Measurements from ENCODE around the gene PLXNA4.

Gene PLXNA4

GRCh38 chr7:132345543-132346129, 230.6 kb downstream of the PLXNA4 start:
- no peak for DNase-seq

GRCh38 chr7:132345030-132345429, 231.2 kb downstream of the PLXNA4 start:
- DNase-seq, result no peak

GRCh38 chr7:132343199-132343598, 233.1 kb downstream of the PLXNA4 start:
- no peak for DNase-seq

- DNase-seq, result no peak
Observed at GRCh38 chr7:132337450-132338080, 238.7 kb downstream of the PLXNA4 start.

- DNase-seq, result no peak
Observed at GRCh38 chr7:132336797-132337196, 239.5 kb downstream of the PLXNA4 start.

- DNase-seq, result no peak
Observed at GRCh38 chr7:132333301-132333700, 243.0 kb downstream of the PLXNA4 start.

- no peak for DNase-seq
Observed at GRCh38 chr7:132328760-132329159, 247.5 kb downstream of the PLXNA4 start.

- DNase-seq, result no peak
Observed at GRCh38 chr7:132328047-132328620, 248.1 kb downstream of the PLXNA4 start.

- no peak for DNase-seq
Observed at GRCh38 chr7:132326878-132327589, 249.2 kb downstream of the PLXNA4 start.

GRCh38 chr7:132322970-132323369, 253.3 kb downstream of the PLXNA4 start:
- no peak for DNase-seq

- no peak for DNase-seq
Observed at GRCh38 chr7:132321387-132321786, 254.9 kb downstream of the PLXNA4 start.

GRCh38 chr7:132319481-132319880, 256.8 kb downstream of the PLXNA4 start:
- no peak for DNase-seq

GRCh38 chr7:132318352-132319318, 257.6 kb downstream of the PLXNA4 start:
- DNase-seq, result peak; percentile 62

- DNase-seq, result no peak
Observed at GRCh38 chr7:132317701-132318351, 258.4 kb downstream of the PLXNA4 start.

GRCh38 chr7:132312531-132313055, 263.7 kb downstream of the PLXNA4 start:
- no peak for DNase-seq

GRCh38 chr7:132311733-132312132, 264.5 kb downstream of the PLXNA4 start:
- no peak for DNase-seq

- DNase-seq, result no peak
Observed at GRCh38 chr7:132309102-132309805, 267.0 kb downstream of the PLXNA4 start.

- DNase-seq, result no peak
Observed at GRCh38 chr7:132307465-132307864, 268.8 kb downstream of the PLXNA4 start.

- no peak for DNase-seq
Observed at GRCh38 chr7:132300599-132301277, 275.5 kb downstream of the PLXNA4 start.

- no peak for DNase-seq
Observed at GRCh38 chr7:132298790-132299189, 277.5 kb downstream of the PLXNA4 start.

GRCh38 chr7:132296820-132297219, 279.4 kb downstream of the PLXNA4 start:
- no peak for DNase-seq
